Endothelial cell of umbilical vein (primary cell): ENCODE measurements around the gene PPEF2. TPM values are rescaled to one million over a fixed set of nuclear protein-coding genes. Genes with fewer than 3 reads are reported as not detected.
"Not testable (repeated sequence)": the region's sequence is repeated elsewhere in the genome, so short reads cannot be mapped to it uniquely, and the experiment has no call there.

Experiments
- BruUV-seq: library from RNA; stranded (reverse); fragments of 400-500 nt; replicated peaks from 2 replicates; lab custom pipeline; 2021; lab: Mats Ljungman, UMichigan
- CTCF ChIA-PET: fragments of 300-600, 350-600 bp; sonication (Branson Sonifier 250); formaldehyde crosslinking; loops from one replicate; lab custom pipeline; 2021; ENCODE audit warnings: antibody characterized with exemption, inconsistent platforms; lab: Charles Lee
- POLR2A ChIA-PET: fragments of 300-600, 350-600 bp; sonication (Branson Sonifier 250); formaldehyde crosslinking; loops from one replicate; lab custom pipeline; 2021; ENCODE audit warnings: antibody characterized with exemption, inconsistent platforms; lab: Charles Lee
- DNase-seq: peaks from one replicate; pipeline ENCODE4 v3.0.0-alpha.2; 2011; ENCODE audit warnings: low read depth, low spot score
- FAIRE-seq: peaks from 2 replicates; lab custom pipeline; 2011; peaks lifted over from hg19 to GRCh38; lab: Jason Lieb, UNC
- H2AFZ ChIP-seq: 2 replicates; pipeline ENCODE4 v1.6.0; 2012; ENCODE audit warnings: low read depth, low read length, control low read depth, inconsistent platforms
- H3K27ac ChIP-seq: 2 replicates; pipeline ENCODE4 v1.5.1; 2011; ENCODE audit warnings: low read depth, mild to moderate bottlenecking, control low read depth, low read length, moderate library complexity; ENCODE audit not compliant: insufficient read depth
- H3K27me3 ChIP-seq, 2 experiments: 2 replicates each; pipeline versions ENCODE4 v1.6.0 to v1.6.1; 2011; ENCODE audit warnings: low read length in 2 of 2, mixed read lengths in 1 of 2; ENCODE audit not compliant: control insufficient read depth in 2 of 2, insufficient read depth in 2 of 2
- H3K36me3 ChIP-seq, 2 experiments: 2 replicates in 1 of 2; 3 replicates in 1 of 2; pipeline ENCODE4 v1.5.1; 2011; ENCODE audit warnings: low read length in 2 of 2, mild to moderate bottlenecking in 1 of 2, moderate library complexity in 1 of 2; ENCODE audit not compliant: control insufficient read depth in 2 of 2, insufficient read depth in 2 of 2; ENCODE audit errors: extremely low read depth in 1 of 2
- H3K4me1 ChIP-seq: 3 replicates; pipeline ENCODE4 v1.5.1; 2011; ENCODE audit warnings: mild to moderate bottlenecking, low read length; ENCODE audit not compliant: control insufficient read depth, insufficient read depth; ENCODE audit errors: extremely low read depth
- H3K4me2 ChIP-seq: 2 replicates; pipeline ENCODE4 v1.6.1; 2011; ENCODE audit warnings: low read length, control low read depth, mixed read lengths; ENCODE audit not compliant: insufficient read depth
- H3K4me3 ChIP-seq, 3 experiments: fragments of 200-600 bp in 1 of 3; sonication (generic), shearing (Covaris generic) in 1 of 3; replicated peaks in 1 of 3; 2 replicates each; pipeline ENCODE4 v1.5.1; 2011 to 2016; ENCODE audit warnings: control low read depth in 3 of 3, low read length in 3 of 3, mild to moderate bottlenecking in 2 of 3, inconsistent platforms in 1 of 3, low read depth in 1 of 3, moderate library complexity in 1 of 3; ENCODE audit not compliant: insufficient read depth in 1 of 3
- H3K79me2 ChIP-seq: 2 replicates; pipeline ENCODE4 v1.6.0; 2012; ENCODE audit warnings: low read length, inconsistent platforms; ENCODE audit not compliant: control insufficient read depth, insufficient read depth
- H3K9ac ChIP-seq: replicated peaks from 2 replicates; pipeline ENCODE3; 2011; ENCODE audit warnings: low read length, control low read depth; ENCODE audit not compliant: insufficient read depth; ENCODE audit errors: extremely low read depth
- H3K9me1 ChIP-seq: replicated peaks from 3 replicates; pipeline ENCODE4 v1.6.0; 2011; ENCODE audit warnings: mild to moderate bottlenecking, low read length; ENCODE audit not compliant: control insufficient read depth, insufficient read depth; ENCODE audit errors: extremely low read depth
- H3K9me3 ChIP-seq: replicated peaks from 2 replicates; pipeline ENCODE4 v1.5.1; 2012; ENCODE audit warnings: low read length, inconsistent platforms; ENCODE audit not compliant: control insufficient read depth, insufficient read depth
- H4K20me1 ChIP-seq: replicated peaks from 2 replicates; pipeline ENCODE3; 2011; ENCODE audit warnings: mild to moderate bottlenecking, low read length; ENCODE audit not compliant: control insufficient read depth, insufficient read depth; ENCODE audit errors: extremely low read depth
- EZH2 ChIP-seq: IDR thresholded peaks from 2 replicates; pipeline ENCODE4 v1.6.1; 2012; ENCODE audit warnings: borderline replicate concordance, low read depth, mild to moderate bottlenecking, moderate library complexity, low read length, inconsistent platforms; ENCODE audit not compliant: severe bottlenecking
- FOS ChIP-seq: IDR thresholded peaks from 2 replicates; pipeline ENCODE4 v1.6.1; 2011; ENCODE audit warnings: mild to moderate bottlenecking, low read length, moderate library complexity, borderline replicate concordance; ENCODE audit not compliant: insufficient read depth
- GATA2 ChIP-seq: IDR thresholded peaks from 2 replicates; pipeline ENCODE4 v1.7.0; 2011; ENCODE audit warnings: low read depth, mild to moderate bottlenecking, moderate library complexity, mixed read lengths, low read length; ENCODE audit not compliant: insufficient read length, insufficient read depth
- JUN ChIP-seq: IDR thresholded peaks from 2 replicates; pipeline ENCODE4 v1.6.1; 2011; ENCODE audit warnings: borderline replicate concordance, low read depth; ENCODE audit not compliant: insufficient read length, insufficient read depth
- MYC ChIP-seq: IDR thresholded peaks from one replicate; pipeline ENCODE4 v1.6.1; 2011; ENCODE audit warnings: mild to moderate bottlenecking, low read depth, low read length
- POLR2A ChIP-seq: IDR thresholded peaks from 2 replicates; pipeline ENCODE4 v1.6.1; 2012; ENCODE audit warnings: low read depth, mild to moderate bottlenecking, control low read depth, low read length
- POLR2AphosphoS5 ChIP-seq: IDR thresholded peaks from 2 replicates; pipeline ENCODE4 v1.6.1; 2012; ENCODE audit warnings: low read depth, mild to moderate bottlenecking, control low read depth, low read length, moderate library complexity; ENCODE audit not compliant: insufficient read depth
- dilution Hi-C: fragments of 300-500 bp; cut with MboI; formaldehyde crosslinking; loops from one replicate; pipeline ENCODE4 v1.15.0; 2019; ENCODE audit warnings: low sequenced_read_pairs; ENCODE audit not compliant: extremely low pct_ligation_motif_present
- intact Hi-C: fragments of 100-400 bp; cut with micrococcal nuclease; formaldehyde crosslinking; loops from one replicate; pipeline ENCODE4 v1.10.0; 2022
- polyA plus RNA-seq, 4 experiments: library from polyadenylated mRNA; depleted of rRNA in 3 of 4; stranded (reverse) in 3 of 4; unstranded in 1 of 4; fragments of >200 nt; gene quantifications; 2 replicates each; pipeline versions ENCODE4 v1.2.1 to v1.2.3, GENCODE V29; 2011 to 2012; ENCODE audit warnings: missing spikeins in 1 of 4
- total RNA-seq: library from RNA; stranded (reverse); gene quantifications from 2 replicates; pipeline ENCODE4 v1.2.3, GENCODE V29; 2021
- TF ChIP-seq, protein P1 (sequence below): IDR thresholded peaks from 2 replicates; pipeline ENCODE4 v1.6.1; 2011; ENCODE audit not compliant: insufficient read depth, insufficient read length
- TF ChIP-seq, protein P2 (sequence below), 2 donors: IDR thresholded peaks; 1 replicate in 1 of 2; 2 replicates in 1 of 2; pipeline ENCODE4 v1.5.1; 2011; ENCODE audit warnings: low read length in 2 of 2, mild to moderate bottlenecking in 2 of 2, moderate library complexity in 2 of 2, control low read depth in 1 of 2, inconsistent platforms in 1 of 2, low read depth in 1 of 2; ENCODE audit not compliant: insufficient read depth in 1 of 2; ENCODE audit errors: extremely low read depth in 1 of 2

Gene PPEF2
- total and polyA plus RNA-seq, 2 donors (not counting 3 experiments of a cell fraction or from before 2014, with no cell fraction given), result 0.23 TPM; not detected in 1

DNA sequence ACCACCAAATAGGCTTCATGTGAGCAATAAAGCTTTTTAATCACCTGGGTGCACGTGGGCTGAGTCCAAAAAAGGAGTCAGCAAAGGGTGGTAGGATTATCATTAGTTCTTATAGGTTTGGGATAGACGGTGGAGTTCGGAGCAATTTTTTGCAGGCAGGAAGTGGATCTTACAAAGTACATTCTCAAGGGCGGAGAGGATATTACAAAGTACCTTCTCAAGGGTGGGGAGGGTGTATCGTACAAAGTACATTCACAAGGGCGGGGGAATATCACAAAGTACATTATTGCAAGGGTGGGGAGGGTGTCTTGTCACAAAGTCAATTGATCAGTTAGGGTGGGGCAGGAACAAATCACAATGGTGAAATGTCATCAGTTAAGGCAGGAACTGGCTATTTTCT is 8.6 kb upstream of the PPEF2 start:
- FAIRE-seq, POLR2A ChIA-PET, H3K9ac ChIP-seq, H3K4me1 ChIP-seq, BruUV-seq, H3K27me3 ChIP-seq, DNase-seq, intact Hi-C loops, H3K36me3 ChIP-seq, H4K20me1 ChIP-seq, H3K4me2 ChIP-seq, H2AFZ ChIP-seq, H3K27ac ChIP-seq, dilution Hi-C loops, H3K9me1 ChIP-seq, H3K4me3 ChIP-seq, H3K9me3 ChIP-seq, H3K79me2 ChIP-seq: not testable (repeated sequence)
- CTCF ChIA-PET, result interaction anchor here (8.2 kb wide), 1 partner anchor 16 kb away, joined by 82 read pairs; no protein-coding TSS in a partner anchor

DNA sequence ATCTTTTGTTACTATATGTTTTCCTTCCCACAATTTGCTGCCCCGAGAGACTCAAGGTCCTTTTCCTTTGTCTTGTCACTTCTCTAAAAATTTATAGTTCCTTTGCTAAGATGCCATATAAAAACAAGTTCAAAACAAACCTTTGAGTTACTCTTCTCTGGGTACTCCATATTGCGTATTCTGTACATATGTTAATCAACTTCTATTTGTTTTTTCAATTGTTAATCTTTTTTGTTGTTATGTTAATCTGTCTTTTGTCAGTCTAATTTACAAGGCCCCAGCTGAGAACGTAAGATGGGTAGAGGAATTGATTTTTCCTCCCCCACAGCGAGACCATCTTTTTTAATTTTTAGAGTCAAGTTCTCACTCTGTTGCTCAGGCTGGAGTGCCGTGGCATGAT is 7.2 kb upstream of the PPEF2 start:
- CTCF ChIA-PET, result interaction anchor here (8.2 kb wide), 1 partner anchor 14 kb away, joined by 82 read pairs; no protein-coding TSS in a partner anchor
- FAIRE-seq, result no peak
- no TSS peak for BruUV-seq

More for the DNA sequence above, 7.2 kb upstream of the PPEF2 start:
- no peak overlapping the region for H3K27ac ChIP-seq
- no peak for TF ChIP-seq FOS
- no peak for TF ChIP-seq JUN
- TF ChIP-seq EZH2, result no peak
- TF ChIP-seq, protein P1, sequence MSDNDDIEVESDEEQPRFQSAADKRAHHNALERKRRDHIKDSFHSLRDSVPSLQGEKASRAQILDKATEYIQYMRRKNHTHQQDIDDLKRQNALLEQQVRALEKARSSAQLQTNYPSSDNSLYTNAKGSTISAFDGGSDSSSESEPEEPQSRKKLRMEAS, result no peak
- TF ChIP-seq MYC, result no peak
- no peak for TF ChIP-seq GATA2
- TF ChIP-seq, protein P2, sequence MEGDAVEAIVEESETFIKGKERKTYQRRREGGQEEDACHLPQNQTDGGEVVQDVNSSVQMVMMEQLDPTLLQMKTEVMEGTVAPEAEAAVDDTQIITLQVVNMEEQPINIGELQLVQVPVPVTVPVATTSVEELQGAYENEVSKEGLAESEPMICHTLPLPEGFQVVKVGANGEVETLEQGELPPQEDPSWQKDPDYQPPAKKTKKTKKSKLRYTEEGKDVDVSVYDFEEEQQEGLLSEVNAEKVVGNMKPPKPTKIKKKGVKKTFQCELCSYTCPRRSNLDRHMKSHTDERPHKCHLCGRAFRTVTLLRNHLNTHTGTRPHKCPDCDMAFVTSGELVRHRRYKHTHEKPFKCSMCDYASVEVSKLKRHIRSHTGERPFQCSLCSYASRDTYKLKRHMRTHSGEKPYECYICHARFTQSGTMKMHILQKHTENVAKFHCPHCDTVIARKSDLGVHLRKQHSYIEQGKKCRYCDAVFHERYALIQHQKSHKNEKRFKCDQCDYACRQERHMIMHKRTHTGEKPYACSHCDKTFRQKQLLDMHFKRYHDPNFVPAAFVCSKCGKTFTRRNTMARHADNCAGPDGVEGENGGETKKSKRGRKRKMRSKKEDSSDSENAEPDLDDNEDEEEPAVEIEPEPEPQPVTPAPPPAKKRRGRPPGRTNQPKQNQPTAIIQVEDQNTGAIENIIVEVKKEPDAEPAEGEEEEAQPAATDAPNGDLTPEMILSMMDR (IDR thresholded peaks at IDR 0.05; ENCODE audit: extremely low read depth in 1 of 2, insufficient read depth in 1 of 2, low read depth in 1 of 2, low read length in 2 of 2), result no peak
- no peak for TF ChIP-seq POLR2A
- TF ChIP-seq POLR2AphosphoS5, result no peak
- no peaks in the 10 kb centered on the region for H3K79me2 ChIP-seq
- no peaks in the 10 kb centered on the region for H3K4me1 ChIP-seq
- H3K27me3 ChIP-seq, result no peaks in the 10 kb centered on the region
- DNase-seq, result no peak
- no peak overlapping the region for H3K4me3 ChIP-seq
- no peaks in the 10 kb centered on the region for H3K9me1 ChIP-seq
- no peaks in the 10 kb centered on the region for H4K20me1 ChIP-seq
- no peak overlapping the region for H3K4me2 ChIP-seq
- intact Hi-C loops, result no loop called here
- POLR2A ChIA-PET, result no interaction called here
- no peak overlapping the region for H3K9ac ChIP-seq
- dilution Hi-C loops, result no loop called here
- no peaks in the 10 kb centered on the region for H3K9me3 ChIP-seq
- no peak overlapping the region for H2AFZ ChIP-seq
- no peaks in the 10 kb centered on the region for H3K36me3 ChIP-seq
